NCI-H774 (cell line): ENCODE data around the gene UBQLNL.

Source experiments
- DNase-seq: peaks from one replicate; lab custom pipeline; 2025; lab: John Stamatoyannopoulos, UW

Gene UBQLNL

GRCh38 chr11:5516599-5516998 lies at the start of gene UBQLNL:
TSS of gene UBQLNL (minus strand) at chr11:5516699. CDS start at chr11:5516441, 258 bp downstream.
- DNase-seq, result no peak

DNA sequence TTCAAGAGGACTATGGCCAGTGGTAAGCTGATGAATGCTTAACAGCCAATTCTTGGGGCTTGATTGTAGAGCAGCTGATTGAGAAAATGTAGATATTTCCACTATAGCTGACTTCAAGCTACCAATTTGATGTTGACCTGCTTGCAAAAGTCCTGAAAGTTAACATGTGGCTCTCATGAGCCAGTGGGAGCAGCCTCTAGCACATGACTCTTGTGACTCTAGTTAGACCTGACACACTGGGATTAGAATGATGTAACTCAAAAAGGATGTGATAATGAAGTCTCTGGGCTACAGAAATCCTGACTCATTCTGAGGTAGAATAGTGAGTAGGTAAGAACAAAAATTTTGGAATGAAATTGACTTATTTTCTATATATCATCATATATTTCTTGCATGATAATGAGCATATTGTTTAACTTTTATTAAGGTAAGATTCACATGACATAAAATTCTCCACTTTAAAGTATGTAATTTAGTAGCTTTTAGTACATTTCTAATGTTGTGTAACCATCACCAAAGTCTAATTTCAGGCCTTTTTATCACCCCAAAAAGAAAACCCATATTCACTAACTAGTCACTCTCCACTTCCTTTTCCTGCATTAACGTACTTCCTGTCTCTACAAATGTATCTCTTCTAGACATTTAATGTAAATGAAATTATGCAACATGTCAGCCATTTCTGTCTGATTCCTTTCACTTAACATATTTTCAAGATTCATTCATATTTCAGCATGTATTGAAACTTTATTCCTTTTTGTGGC lies 47.9 kb upstream of the UBQLNL start:
- DNase-seq, result no peak

DNA sequence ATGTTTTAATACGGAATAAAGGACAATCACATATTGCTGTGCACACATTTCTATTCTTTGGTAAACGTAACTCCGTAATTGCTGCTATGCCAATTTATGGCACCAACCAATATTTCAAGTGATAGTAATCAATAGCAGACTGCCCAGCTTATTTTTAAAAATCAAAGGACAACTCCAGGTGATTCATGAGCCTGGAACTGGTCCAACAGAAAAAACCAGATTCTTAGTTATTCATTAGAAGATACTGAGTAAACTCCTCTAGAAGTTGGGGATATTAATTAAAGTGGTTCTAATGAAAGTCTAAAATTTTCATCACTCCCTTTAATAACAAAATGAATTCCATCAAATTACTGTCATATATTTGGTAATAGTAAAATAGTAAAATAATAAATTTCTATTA lies 41.3 kb upstream of the UBQLNL start:
- no peak for DNase-seq

GRCh38 chr11:5556596-5557188 lies 40.2 kb upstream of the UBQLNL start:
- no peak for DNase-seq

DNA sequence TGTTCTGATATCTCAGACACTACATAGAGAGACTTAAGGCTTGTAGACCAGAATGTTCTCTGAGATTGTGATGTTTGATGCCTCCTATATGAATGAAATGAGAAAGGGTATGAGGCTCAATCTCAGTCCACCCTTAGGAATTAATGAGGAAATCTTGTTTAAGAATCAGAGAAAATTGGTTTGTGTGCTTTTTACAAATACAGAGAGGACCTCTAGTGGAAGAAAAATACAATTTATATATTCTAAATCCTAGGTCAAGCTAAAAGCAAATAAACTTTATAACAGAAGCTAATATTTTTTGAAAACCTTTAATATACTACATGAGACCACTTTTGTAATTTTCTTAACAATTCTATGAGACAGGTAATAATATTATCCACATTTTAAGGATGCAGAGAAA lies 36.8 kb upstream of the UBQLNL start:
- no peak for DNase-seq

DNA sequence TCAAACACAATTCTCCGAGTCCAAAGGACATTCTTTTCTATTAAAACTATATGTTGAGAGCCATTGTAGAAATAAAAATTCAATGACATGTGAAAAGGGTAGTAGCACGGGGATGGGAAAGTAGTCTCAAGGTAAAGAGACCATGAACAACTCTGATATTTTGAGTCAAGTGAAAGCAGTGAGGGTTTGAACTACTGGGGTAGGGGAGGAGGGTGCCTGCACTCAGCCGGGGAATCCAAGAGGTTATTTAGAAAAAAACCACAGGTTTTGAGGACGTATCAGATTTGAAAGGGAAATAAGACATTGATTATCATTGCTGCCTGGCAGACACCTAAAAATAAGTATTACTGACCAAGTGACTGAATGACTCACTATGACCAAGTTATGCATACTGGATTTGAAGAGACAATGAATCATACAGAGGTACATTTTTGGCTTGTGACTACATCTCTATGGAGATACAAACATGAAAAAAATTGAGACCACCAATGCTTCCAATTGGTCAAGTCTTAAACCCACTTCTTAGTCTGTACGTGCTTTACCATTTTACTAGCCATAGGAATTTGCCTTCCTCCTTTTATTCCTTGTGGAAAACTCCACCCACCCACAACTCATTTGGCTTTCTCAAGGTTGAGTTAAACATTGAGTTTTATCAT lies 34.1 kb upstream of the UBQLNL start:
- no peak for DNase-seq

- DNase-seq, result no peak
Measured at GRCh38 chr11:5548440-5548839, 31.9 kb upstream of the UBQLNL start, which contains the start of gene OR52H1. TSS of gene OR52H1 (minus strand) at chr11:5548540. CDS start at chr11:5545505, 3,035 bp downstream.

GRCh38 chr11:5547982-5548381 lies 31.5 kb upstream of the UBQLNL start:
- DNase-seq, result no peak

DNA sequence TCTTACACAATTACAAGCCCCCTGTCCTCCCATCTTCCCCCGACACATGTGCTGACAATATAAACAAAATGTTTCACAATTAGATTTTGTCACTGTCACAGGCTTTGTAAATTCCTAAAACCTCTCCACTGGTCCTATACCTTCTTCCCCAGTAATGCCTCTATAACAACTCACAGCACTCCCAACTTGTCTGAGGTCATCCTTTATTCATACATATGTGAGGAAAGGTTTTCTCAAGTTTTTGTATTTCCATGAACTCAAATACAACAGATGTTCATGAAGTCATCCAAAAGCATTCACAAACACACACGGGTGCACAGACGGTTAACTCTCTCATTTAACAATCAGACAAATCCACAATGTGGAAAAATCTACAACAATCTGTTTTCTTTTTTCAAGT lies 30.0 kb upstream of the UBQLNL start:
- DNase-seq, result no peak

GRCh38 chr11:5541427-5541826 lies 24.9 kb upstream of the UBQLNL start:
- DNase-seq, result no peak

- DNase-seq, result no peak
Measured at GRCh38 chr11:5536482-5536881, 20.0 kb upstream of the UBQLNL start.

GRCh38 chr11:5534046-5534445 lies 17.5 kb upstream of the UBQLNL start:
- DNase-seq, result no peak

DNA sequence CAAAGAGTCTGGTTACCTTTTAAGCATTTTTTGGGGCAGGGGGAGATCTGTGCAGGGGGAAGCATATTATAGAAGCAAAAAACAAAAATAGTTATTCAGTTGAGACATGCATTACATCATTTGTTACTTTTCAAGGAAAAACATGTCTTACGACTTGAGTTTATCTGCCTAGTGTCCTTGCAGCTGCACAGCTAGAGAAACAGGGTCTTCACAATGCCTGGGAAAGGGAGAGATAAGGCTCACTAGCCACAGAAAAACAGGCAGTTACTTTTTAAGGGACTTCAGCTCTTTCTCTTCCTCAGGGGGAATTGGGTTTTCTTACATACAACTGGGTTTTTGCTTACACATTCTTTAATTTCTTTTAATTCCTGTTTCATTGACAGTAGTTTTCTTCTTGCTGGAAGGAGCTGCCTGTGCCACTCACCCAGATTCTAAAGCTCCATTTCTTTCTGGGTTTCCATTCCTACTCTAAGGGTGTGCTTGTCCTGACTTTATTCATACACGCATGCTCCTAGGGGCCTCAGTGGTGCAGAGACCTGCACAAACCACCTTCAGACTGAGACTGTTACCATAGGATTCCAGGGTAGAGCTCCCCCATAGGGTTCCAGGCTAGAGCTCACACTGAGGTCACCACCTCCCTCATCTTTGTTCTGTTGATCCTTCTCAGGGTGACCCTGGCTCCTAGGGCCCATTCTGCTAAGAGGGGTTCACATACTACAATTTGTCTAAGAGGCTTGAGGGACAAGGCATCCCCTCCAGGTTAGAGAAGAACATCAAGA lies 14.7 kb upstream of the UBQLNL start:
- DNase-seq, result no peak

- no peak for DNase-seq
Measured at GRCh38 chr11:5528495-5528894, 12.0 kb upstream of the UBQLNL start.

DNA sequence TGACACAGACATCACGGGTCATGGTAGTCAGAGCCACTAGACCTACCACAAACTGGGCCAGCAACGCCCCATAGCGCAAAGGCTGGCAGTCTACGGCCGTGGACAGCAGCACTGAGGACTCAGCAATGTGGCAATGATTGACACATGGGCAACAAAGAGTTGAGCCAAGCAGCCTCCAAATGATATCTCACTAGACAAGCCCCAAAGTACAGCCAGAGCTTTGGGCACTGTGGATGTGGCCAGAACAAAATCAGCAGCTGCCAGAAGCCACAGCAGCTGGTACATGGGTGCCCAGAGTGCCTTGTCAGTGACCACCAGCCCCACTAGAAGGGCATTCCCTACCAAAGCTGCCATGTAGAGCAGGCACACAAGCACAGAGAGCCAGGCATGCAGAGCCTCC lies 11.2 kb upstream of the UBQLNL start:
- DNase-seq, result no peak

- no peak for DNase-seq
Measured at GRCh38 chr11:5524756-5525155, 8.3 kb upstream of the UBQLNL start.

DNA sequence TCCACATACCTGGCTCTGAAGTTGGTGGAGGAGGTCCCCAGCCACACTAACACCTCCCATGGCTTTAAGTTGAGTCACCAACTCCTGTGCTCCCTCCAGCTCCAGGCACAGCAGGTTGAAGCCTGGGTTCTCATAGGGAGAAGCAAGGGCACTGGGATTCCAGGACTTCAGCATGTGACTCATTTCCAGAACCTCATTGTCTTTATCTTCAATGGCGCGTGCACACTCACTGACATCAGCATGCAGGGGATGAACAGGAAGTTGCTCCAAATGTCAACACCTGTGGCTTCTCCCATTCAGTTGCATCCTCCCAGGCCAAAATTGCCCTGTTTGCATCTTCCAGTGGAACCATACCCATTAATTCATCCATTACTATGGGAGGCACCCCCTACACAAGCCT lies 5.8 kb upstream of the UBQLNL start:
- DNase-seq, result no peak

DNA sequence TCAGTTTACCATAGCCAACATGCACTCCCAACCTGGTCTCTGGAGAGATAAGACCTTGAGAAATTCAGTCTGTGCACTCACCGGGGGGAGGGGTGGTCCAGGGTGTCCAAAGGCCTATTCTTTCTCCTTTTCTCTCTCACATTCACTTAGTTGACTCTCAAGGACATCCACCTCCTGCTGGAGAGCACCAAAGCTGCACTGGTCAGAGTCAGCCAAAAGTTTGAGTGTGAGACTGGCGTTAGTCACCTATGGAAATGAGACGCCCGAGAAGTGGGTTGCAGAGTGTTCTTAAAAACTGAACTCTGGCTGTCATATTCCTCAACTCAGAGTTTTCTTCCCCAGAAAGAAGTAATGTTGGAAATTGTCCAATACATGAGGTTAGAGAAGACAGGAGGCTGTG lies 5.0 kb upstream of the UBQLNL start:
- DNase-seq, result no peak

DNA sequence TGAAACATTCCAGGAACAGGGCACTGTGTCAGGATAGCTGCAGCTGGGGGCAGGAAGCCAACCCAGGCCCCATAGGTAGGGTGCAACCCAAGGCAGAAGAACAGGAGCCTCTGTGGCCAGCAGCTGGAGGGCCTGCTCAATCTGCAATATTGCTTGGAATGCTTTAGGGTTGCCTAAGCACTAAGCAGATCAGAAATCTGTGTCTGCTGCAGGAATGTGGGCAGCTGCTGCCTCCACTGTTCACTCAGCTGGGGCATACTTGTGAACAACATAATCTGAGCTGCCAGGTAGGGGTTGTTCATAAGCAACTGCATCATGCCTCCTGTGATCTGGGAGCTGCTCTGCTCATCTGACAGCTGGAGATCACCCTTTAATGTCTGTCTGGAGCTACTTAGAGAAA lies 1.7 kb downstream of the UBQLNL start:
- no peak for DNase-seq

DNA sequence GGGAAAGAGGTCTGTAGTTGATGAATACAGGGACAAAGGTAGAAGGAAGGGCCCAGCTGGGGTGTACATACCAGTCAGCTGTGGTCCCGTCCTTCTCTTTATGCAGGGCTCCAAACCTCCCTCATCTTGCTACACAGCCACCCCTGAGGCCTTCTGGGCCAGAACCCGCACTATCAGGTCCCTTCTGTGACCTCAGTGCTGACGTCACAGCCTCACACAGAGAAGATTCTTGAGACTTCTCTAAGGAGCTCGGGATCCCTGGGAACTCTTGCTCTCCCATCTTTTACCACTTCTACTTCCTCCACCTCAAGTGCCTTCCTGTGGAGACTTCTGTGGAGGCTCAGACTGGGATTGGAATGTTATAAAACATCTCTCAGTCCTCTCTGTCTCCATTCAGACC lies 6.7 kb downstream of the UBQLNL start, which contains the start of gene UBQLN3:
Gene UBQLN3 (minus strand): TSS at position 155 of the 400 bp plus-strand sequence. CDS start 399 bp downstream, outside the sequence.
- no peak for DNase-seq

DNA sequence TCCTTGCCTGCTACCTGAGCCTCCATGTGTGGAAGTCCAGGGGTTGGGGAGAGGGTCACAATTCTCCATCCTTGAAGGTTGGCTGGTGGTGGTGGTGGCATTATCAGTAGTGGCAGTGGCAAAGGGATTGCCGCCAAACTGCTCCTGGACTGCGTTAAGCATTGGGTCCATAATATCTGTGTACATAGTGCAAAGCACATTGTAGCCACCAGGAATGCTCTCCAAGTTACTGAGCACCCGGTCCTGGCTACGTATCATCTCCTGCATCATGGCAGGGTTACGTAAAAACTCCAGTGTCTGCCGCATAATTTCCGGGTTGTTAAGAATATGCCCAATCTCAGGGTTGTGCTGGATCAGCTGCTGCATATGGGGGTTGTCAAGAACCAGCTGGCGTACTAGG lies 7.9 kb downstream of the UBQLNL start:
- DNase-seq, result no peak

DNA sequence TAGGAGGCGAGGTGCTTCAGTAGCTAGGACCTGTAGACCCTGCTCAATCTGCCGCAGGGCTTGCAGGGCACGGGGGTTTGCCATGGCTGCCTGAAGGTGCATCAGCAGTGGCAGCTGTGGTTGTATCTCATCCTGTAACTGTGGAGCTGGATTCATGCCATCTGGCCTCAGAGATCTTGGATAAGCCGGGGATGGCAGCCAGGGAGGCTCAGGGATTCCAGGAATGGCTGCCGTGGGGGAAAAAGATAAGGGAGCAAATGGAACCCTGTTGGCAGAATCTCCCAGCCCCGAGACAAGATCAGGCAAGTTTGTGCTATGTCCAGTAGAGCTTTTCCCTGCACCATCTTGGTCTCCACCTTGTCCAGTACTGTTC lies 8.6 kb downstream of the UBQLNL start:
- no peak for DNase-seq
